Kidney epithelial cell (primary cell): ENCODE data around the gene MTUS2. TPM values are rescaled to one million over a fixed set of nuclear protein-coding genes. Genes with fewer than 3 reads are reported as not detected.

Experiments used
- DNase-seq: peaks from one replicate; pipeline ENCODE4 v3.0.0-alpha.2; 2010; ENCODE audit warnings: low read depth
- H3K27me3 ChIP-seq: 2 replicates; pipeline ENCODE4 v1.6.0; 2011; ENCODE audit warnings: low read length; ENCODE audit not compliant: control insufficient read depth, insufficient read depth
- H3K36me3 ChIP-seq: 2 replicates; pipeline ENCODE4 v1.5.1; 2011; ENCODE audit warnings: low read length; ENCODE audit not compliant: control insufficient read depth, insufficient read depth
- H3K4me3 ChIP-seq: 2 replicates; pipeline ENCODE4 v1.5.1; 2011; ENCODE audit warnings: low read depth, mild to moderate bottlenecking, control low read depth, low read length
- total RNA-seq: library from RNA; depleted of rRNA; stranded (reverse); fragments of >200 nt; gene quantifications from 2 replicates; pipeline ENCODE4 v1.2.3, GENCODE V29; 2015
- TF ChIP-seq, protein P1 (sequence below): IDR thresholded peaks from 2 replicates; pipeline ENCODE4 v1.5.1; 2011; ENCODE audit warnings: mild to moderate bottlenecking, moderate library complexity, low read length, control low read depth, inconsistent platforms; ENCODE audit not compliant: insufficient read depth, poor library complexity, severe bottlenecking

MTUS2 gene
- total RNA-seq, 1 donor from 2014 or later, result 0.25 TPM

GRCh38 chr13:29519921-29520320 is 699.8 kb downstream of the MTUS2 start:
- TF ChIP-seq, protein P1, sequence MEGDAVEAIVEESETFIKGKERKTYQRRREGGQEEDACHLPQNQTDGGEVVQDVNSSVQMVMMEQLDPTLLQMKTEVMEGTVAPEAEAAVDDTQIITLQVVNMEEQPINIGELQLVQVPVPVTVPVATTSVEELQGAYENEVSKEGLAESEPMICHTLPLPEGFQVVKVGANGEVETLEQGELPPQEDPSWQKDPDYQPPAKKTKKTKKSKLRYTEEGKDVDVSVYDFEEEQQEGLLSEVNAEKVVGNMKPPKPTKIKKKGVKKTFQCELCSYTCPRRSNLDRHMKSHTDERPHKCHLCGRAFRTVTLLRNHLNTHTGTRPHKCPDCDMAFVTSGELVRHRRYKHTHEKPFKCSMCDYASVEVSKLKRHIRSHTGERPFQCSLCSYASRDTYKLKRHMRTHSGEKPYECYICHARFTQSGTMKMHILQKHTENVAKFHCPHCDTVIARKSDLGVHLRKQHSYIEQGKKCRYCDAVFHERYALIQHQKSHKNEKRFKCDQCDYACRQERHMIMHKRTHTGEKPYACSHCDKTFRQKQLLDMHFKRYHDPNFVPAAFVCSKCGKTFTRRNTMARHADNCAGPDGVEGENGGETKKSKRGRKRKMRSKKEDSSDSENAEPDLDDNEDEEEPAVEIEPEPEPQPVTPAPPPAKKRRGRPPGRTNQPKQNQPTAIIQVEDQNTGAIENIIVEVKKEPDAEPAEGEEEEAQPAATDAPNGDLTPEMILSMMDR, result no peak
- Histone ChIP-seq H3K36me3 (peaks cover 11% of the 10 kb centered on the region), H3K4me3 (no peak overlapping the region), H3K27me3 (no peaks in the 10 kb centered on the region)
- no peak for DNase-seq

- no peak for DNase-seq
- Histone ChIP-seq H3K36me3 (peaks cover 9% of the 10 kb centered on the region), H3K4me3 (no peak overlapping the region), H3K27me3 (no peaks in the 10 kb centered on the region)
- TF ChIP-seq, protein P1, result no peak
These were observed 700.5 kb downstream of the MTUS2 start for GRCh38 chr13:29520671-29521070.

DNA sequence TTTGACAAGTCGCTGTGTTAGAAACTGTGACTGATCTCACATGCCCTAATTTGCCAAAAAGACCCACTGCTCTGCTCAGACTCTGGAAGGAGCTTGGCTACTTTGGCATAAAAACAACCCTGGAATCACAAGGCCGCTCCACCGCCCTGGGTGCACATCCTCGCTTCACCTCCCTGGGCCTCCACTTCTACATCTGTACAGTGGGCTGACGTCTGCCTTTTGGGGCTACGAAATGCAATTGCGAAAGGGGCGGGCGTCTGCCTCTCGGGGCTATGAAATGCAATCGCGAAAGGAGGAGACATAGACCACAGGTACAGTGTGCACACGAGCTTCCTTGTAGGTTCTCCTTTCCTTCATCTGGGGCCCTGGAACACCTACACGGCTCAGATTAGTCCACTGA is 701.2 kb downstream of the MTUS2 start:
- TF ChIP-seq, protein P1, result no peak
- H3K36me3 ChIP-seq, result peaks cover 9% of the 10 kb centered on the region
- no peak overlapping the region for H3K4me3 ChIP-seq

GRCh38 chr13:29522044-29522685 is 702.0 kb downstream of the MTUS2 start:
- no peak for DNase-seq
- Histone ChIP-seq H3K4me3 (no peak overlapping the region), H3K36me3 (peaks cover 11% of the 10 kb centered on the region), H3K27me3 (no peaks in the 10 kb centered on the region)
- TF ChIP-seq, protein P1, result no peak

More for the DNA sequence above, 701.2 kb downstream of the MTUS2 start:
- no peaks in the 10 kb centered on the region for H3K27me3 ChIP-seq
- DNase-seq, result no peak

GRCh38 chr13:29523199-29523961 is 703.2 kb downstream of the MTUS2 start:
- TF ChIP-seq, protein P1, result no peak
- no peak for DNase-seq
- H3K27me3 ChIP-seq, result no peaks in the 10 kb centered on the region
- peaks cover 14% of the 10 kb centered on the region for H3K36me3 ChIP-seq
- H3K4me3 ChIP-seq, result no peak overlapping the region
